Vagina (tissue), 2 donors: ENCODE results near the gene DOCK1. TPM values are rescaled to one million over a fixed set of nuclear protein-coding genes. Genes with fewer than 3 reads are reported as not detected.

Experiments
- DNase-seq, 2 donors: peaks; one replicate each; pipeline ENCODE4 v3.0.0-alpha.2; 2017; ENCODE audit errors: extremely low spot score in 2 of 2
- H3K27ac ChIP-seq: fragments of 200-600 bp; sonication (generic); one replicate; pipeline ENCODE4 v1.5.1; 2019
- H3K27me3 ChIP-seq: fragments of 200-600 bp; sonication (generic); one replicate; pipeline ENCODE4 v1.5.1; 2019
- H3K36me3 ChIP-seq, 2 donors: fragments of 200-600 bp; sonication (generic); one replicate each; pipeline ENCODE4 v1.5.1; 2017 to 2019
- H3K4me1 ChIP-seq: fragments of 200-600 bp; sonication (generic); one replicate; pipeline ENCODE4 v1.5.1; 2019
- H3K4me3 ChIP-seq, 2 donors: fragments of 200-600 bp; sonication (generic); 1 replicate in 1 of 2; 2 replicates in 1 of 2; pipeline ENCODE4 v1.5.1; 2016 to 2019
- H3K9me3 ChIP-seq: fragments of 200-600 bp; sonication (generic); one replicate; pipeline ENCODE4 v1.5.1; 2019
- POLR2A ChIP-seq, 2 donors: fragments of 450-650 bp; IDR thresholded peaks; one replicate each; pipeline ENCODE4 v1.6.1; 2017; ENCODE audit warnings: antibody characterized with exemption in 2 of 2, mild to moderate bottlenecking in 2 of 2, moderate library complexity in 2 of 2
- POLR2AphosphoS5 ChIP-seq, 2 donors: sonication (generic); formaldehyde crosslinking; IDR thresholded peaks; one replicate each; pipeline ENCODE4 v1.9.0; 2017; ENCODE audit warnings: antibody characterized with exemption in 2 of 2, mild to moderate bottlenecking in 2 of 2, low read depth in 1 of 2; ENCODE audit not compliant: insufficient read depth in 1 of 2
- intact Hi-C: fragments of 100-400 bp; cut with DNase I; formaldehyde crosslinking; loops from one replicate; pipeline ENCODE4 v1.15.1; 2023
- total RNA-seq: library from RNA; depleted of rRNA; stranded (reverse); fragments of >200 nt; gene quantifications from one replicate; pipeline ENCODE4 v1.2.3, GENCODE V29; 2016
- TF ChIP-seq, protein P1 (sequence below), 3 experiments: fragments of 450-650 bp in 2 of 3; fragments of 200-600 bp in 1 of 3; sonication (generic) in 1 of 3; IDR thresholded peaks; one replicate each; pipeline ENCODE4 v1.5.1; 2017 to 2019; ENCODE audit warnings: antibody characterized with exemption in 3 of 3, mild to moderate bottlenecking in 2 of 3, moderate library complexity in 2 of 3

Gene DOCK1
- total RNA-seq, 1 donor from 2014 or later = 64.6 TPM

DNA sequence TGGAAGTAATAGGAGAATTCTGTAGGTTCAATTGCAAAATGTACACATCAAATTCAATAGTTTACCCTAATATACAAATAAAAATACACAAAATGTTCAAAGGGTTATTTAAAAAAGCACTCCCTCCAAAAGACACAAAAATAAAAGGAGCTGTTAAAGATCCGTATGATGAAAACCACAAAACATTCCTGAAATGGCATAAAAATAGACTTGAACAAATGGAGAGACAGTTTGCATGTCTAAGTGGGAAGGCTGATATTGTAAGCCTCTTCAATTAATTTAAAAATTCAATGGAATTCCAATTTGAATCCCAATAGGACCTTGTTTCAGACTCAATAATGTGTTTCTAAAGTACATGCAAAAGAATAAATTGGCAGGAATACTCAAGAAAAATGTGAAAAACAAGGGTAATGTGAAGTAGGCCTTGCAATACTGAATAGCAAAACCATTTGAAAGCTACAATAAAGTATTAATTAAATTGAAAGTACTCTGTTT lies 329.1 kb downstream of the DOCK1 start:
- Histone ChIP-seq H3K4me1 (no peaks in the 10 kb centered on the region), H3K36me3 (no peaks in the 10 kb centered on the region), H3K9me3 (no peaks in the 10 kb centered on the region), H3K27ac (no peak overlapping the region), H3K27me3 (no peaks in the 10 kb centered on the region), H3K4me3 (no peak overlapping the region)
- intact Hi-C loops = no loop called here
- TF ChIP-seq POLR2A (IDR thresholded peaks at IDR 0.05) (no peak), POLR2AphosphoS5 (IDR thresholded peaks at IDR 0.05; ENCODE audit: insufficient read depth in 1 of 2, low read depth in 1 of 2) (no peak)
- TF ChIP-seq, protein P1, sequence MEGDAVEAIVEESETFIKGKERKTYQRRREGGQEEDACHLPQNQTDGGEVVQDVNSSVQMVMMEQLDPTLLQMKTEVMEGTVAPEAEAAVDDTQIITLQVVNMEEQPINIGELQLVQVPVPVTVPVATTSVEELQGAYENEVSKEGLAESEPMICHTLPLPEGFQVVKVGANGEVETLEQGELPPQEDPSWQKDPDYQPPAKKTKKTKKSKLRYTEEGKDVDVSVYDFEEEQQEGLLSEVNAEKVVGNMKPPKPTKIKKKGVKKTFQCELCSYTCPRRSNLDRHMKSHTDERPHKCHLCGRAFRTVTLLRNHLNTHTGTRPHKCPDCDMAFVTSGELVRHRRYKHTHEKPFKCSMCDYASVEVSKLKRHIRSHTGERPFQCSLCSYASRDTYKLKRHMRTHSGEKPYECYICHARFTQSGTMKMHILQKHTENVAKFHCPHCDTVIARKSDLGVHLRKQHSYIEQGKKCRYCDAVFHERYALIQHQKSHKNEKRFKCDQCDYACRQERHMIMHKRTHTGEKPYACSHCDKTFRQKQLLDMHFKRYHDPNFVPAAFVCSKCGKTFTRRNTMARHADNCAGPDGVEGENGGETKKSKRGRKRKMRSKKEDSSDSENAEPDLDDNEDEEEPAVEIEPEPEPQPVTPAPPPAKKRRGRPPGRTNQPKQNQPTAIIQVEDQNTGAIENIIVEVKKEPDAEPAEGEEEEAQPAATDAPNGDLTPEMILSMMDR (IDR thresholded peaks at IDR 0.05) = no peak
- no peak for DNase-seq

GRCh38 chr10:127236266-127236665 lies 331.0 kb downstream of the DOCK1 start:
- DNase-seq = no peak
- H3K36me3 ChIP-seq = no peaks in the 10 kb centered on the region
- H3K27me3 ChIP-seq = no peaks in the 10 kb centered on the region
- no peaks in the 10 kb centered on the region for H3K4me1 ChIP-seq
- H3K27ac ChIP-seq = no peak overlapping the region
- TF ChIP-seq, protein P1 (IDR thresholded peaks at IDR 0.05) = no peak
- TF ChIP-seq POLR2A (IDR thresholded peaks at IDR 0.05) (no peak), POLR2AphosphoS5 (IDR thresholded peaks at IDR 0.05; ENCODE audit: insufficient read depth in 1 of 2, low read depth in 1 of 2) (no peak)
- H3K9me3 ChIP-seq = no peaks in the 10 kb centered on the region
- no peak overlapping the region for H3K4me3 ChIP-seq
- intact Hi-C loops = no loop called here

DNA sequence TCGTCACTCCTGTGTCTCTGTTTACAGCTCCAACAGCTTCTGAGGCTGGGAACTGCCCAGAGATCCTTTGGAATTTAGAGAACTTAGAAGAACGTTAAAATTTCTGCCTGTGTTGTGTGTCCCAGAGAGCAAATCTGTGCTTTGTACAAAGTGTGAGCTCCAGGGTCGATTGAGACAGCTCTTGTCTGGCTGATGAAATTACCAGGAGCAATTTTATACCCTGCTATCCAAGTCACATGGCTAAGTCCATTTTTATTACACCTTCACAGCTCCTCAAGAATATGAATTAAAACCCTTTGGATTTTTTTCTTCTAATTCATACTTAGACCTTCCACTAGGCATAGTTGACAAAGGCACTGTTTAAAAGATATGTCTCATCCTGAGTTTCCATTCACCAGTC lies 337.7 kb downstream of the DOCK1 start:
- no peak overlapping the region for H3K27ac ChIP-seq
- no peak for TF ChIP-seq POLR2AphosphoS5 (IDR thresholded peaks at IDR 0.05; ENCODE audit: insufficient read depth in 1 of 2, low read depth in 1 of 2)
- TF ChIP-seq, protein P1 (IDR thresholded peaks at IDR 0.05) = no peak
- no peak for TF ChIP-seq POLR2A (IDR thresholded peaks at IDR 0.05)
- DNase-seq = no peak

DNA sequence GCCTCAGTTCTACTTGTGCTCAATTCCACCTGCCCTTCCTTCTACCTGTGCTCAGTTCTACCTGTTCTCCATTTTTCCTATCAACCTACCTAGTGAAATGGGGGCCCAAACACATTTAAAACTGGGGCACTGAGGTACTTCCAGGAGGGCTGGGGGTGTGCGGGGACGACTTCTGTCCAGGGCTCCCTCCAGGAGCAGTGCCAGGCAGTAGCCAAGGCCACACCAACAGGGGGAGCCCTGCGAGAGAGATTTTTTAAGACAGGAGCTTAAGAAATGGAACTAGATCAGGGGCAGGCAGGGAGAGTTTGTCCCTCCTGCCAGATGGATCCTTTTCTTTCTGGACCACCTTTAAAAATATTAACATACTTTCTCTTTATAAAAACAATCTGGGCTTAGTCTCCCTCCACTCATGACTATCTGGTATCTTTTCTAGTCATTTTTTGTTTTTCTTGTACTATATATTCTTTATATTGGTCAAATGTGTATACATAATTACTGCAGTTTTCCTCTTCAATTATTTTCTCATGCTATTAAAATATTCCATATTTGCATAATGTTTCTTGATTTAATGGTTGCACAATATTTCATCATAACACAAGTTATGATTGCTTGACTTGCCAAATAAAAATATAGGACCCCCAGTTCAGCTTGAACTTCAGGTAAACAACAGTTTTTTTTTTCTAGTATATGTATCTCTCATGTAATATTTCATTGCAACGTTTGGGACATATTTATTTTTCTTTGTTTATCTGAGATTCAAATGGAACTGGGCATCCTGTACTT lies 338.5 kb downstream of the DOCK1 start:
- no peaks in the 10 kb centered on the region for H3K9me3 ChIP-seq
- H3K36me3 ChIP-seq = peaks cover 0 to 8% of the 10 kb centered on the region in 2 donors
- H3K4me1 ChIP-seq = no peaks in the 10 kb centered on the region
- no peaks in the 10 kb centered on the region for H3K27me3 ChIP-seq
- H3K27ac ChIP-seq = no peak overlapping the region
- TF ChIP-seq POLR2AphosphoS5 (IDR thresholded peaks at IDR 0.05; ENCODE audit: insufficient read depth in 1 of 2, low read depth in 1 of 2) = no peak
- TF ChIP-seq POLR2A (IDR thresholded peaks at IDR 0.05) = no peak
- TF ChIP-seq, protein P1 (IDR thresholded peaks at IDR 0.05) = no peak
- no peak for DNase-seq
- no peak overlapping the region for H3K4me3 ChIP-seq
- intact Hi-C loops = no loop called here

More for the DNA sequence above, 337.7 kb downstream of the DOCK1 start:
- peaks cover 0 to under 1% of the 10 kb centered on the region in 2 donors for H3K36me3 ChIP-seq
- H3K9me3 ChIP-seq = no peaks in the 10 kb centered on the region
- no peaks in the 10 kb centered on the region for H3K27me3 ChIP-seq
- H3K4me1 ChIP-seq = no peaks in the 10 kb centered on the region
- no peak overlapping the region for H3K4me3 ChIP-seq
- intact Hi-C loops = no loop called here

- Histone ChIP-seq H3K4me3 (no peak overlapping the region), H3K9me3 (no peaks in the 10 kb centered on the region), H3K27me3 (no peaks in the 10 kb centered on the region), H3K4me1 (no peaks in the 10 kb centered on the region), H3K36me3 (peaks cover 0 to 15% of the 10 kb centered on the region in 2 donors), H3K27ac (no peak overlapping the region)
- no peak for DNase-seq
- intact Hi-C loops = no loop called here
- TF ChIP-seq POLR2AphosphoS5 (IDR thresholded peaks at IDR 0.05; ENCODE audit: insufficient read depth in 1 of 2, low read depth in 1 of 2) (no peak), POLR2A (IDR thresholded peaks at IDR 0.05) (no peak)
- TF ChIP-seq, protein P1 (IDR thresholded peaks at IDR 0.05) = no peak
Measured at GRCh38 chr10:127245456-127245855, 340.2 kb downstream of the DOCK1 start.
